ENCODE results near the gene KIF5A. TPM values are rescaled to one million over a fixed set of nuclear protein-coding genes. Genes with fewer than 3 reads are reported as not detected.
A peak's percentile ranks its signal among the peaks of the same experiment; 100 is the strongest.
"Not testable (repeated sequence)": the region's sequence is repeated elsewhere in the genome, so short reads cannot be mapped to it uniquely, and the experiment has no call there.

Gene KIF5A
- total RNA-seq, result under 0.01 TPM in 2 replicates

- DNase-seq (ENCODE audit: low read depth in 2 of 2), result no peak
Measured at GRCh38 chr12:57549909-57550640, at the start of gene KIF5A. KIF5A (plus strand) TSS chr12:57550044; CDS start chr12:57550272, 228 bp downstream.

GRCh38 chr12:57500213-57500612 lies 49.6 kb upstream of the KIF5A start:
- DNase-seq (ENCODE audit: low read depth in 2 of 2), result no peak

GRCh38 chr12:57502311-57502969 lies 47.4 kb upstream of the KIF5A start:
- not testable (repeated sequence) for DNase-seq (ENCODE audit: low read depth in 2 of 2)

GRCh38 chr12:57506541-57506940 lies 43.3 kb upstream of the KIF5A start:
- DNase-seq (ENCODE audit: low read depth in 2 of 2), result not testable (repeated sequence)

- DNase-seq (ENCODE audit: low read depth in 2 of 2), result not testable (repeated sequence)
Measured at GRCh38 chr12:57507796-57508195, 42.0 kb upstream of the KIF5A start.

- DNase-seq (ENCODE audit: low read depth in 2 of 2), result no peak
Measured at GRCh38 chr12:57511161-57511560, 38.7 kb upstream of the KIF5A start.

GRCh38 chr12:57511588-57512325 lies 38.1 kb upstream of the KIF5A start:
- no peak for DNase-seq (ENCODE audit: low read depth in 2 of 2)

GRCh38 chr12:57512665-57513064 lies 37.2 kb upstream of the KIF5A start:
- DNase-seq (ENCODE audit: low read depth in 2 of 2), result no peak

- DNase-seq (ENCODE audit: low read depth in 2 of 2), result no peak
Measured at GRCh38 chr12:57513266-57513665, 36.6 kb upstream of the KIF5A start.

- not testable (repeated sequence) for DNase-seq (ENCODE audit: low read depth in 2 of 2)
Measured at GRCh38 chr12:57513677-57514076, 36.2 kb upstream of the KIF5A start.

- DNase-seq (ENCODE audit: low read depth in 2 of 2), result not testable (repeated sequence)
Measured at GRCh38 chr12:57514246-57514645, 35.6 kb upstream of the KIF5A start.

GRCh38 chr12:57514720-57515407 lies 35.0 kb upstream of the KIF5A start:
- peak in 1 of 2 donors; percentile 39 for DNase-seq (ENCODE audit: low read depth in 2 of 2)

GRCh38 chr12:57515408-57515933 lies 34.4 kb upstream of the KIF5A start:
- DNase-seq (ENCODE audit: low read depth in 2 of 2), result no peak

GRCh38 chr12:57515934-57516541 lies 33.8 kb upstream of the KIF5A start:
- DNase-seq (ENCODE audit: low read depth in 2 of 2), result no peak

GRCh38 chr12:57516617-57517153 lies 33.2 kb upstream of the KIF5A start:
- DNase-seq (ENCODE audit: low read depth in 2 of 2), result no peak

GRCh38 chr12:57517187-57517586 lies 32.7 kb upstream of the KIF5A start:
- DNase-seq (ENCODE audit: low read depth in 2 of 2), result peak in 1 of 2 donors; percentile 50

GRCh38 chr12:57517718-57518117 lies 32.1 kb upstream of the KIF5A start:
- not testable (repeated sequence) for DNase-seq (ENCODE audit: low read depth in 2 of 2)

GRCh38 chr12:57518176-57518919 lies 31.5 kb upstream of the KIF5A start:
- no peak for DNase-seq (ENCODE audit: low read depth in 2 of 2)

GRCh38 chr12:57518920-57519795 lies 30.7 kb upstream of the KIF5A start:
- DNase-seq (ENCODE audit: low read depth in 2 of 2), result peak in 1 of 2 donors; percentile 36

Data from dermis microvascular lymphatic vessel endothelial cell (primary cell).